OCI-LY7 (cell line): ENCODE measurements around the gene SERPIND1. TPM values are rescaled to one million over a fixed set of nuclear protein-coding genes. Genes with fewer than 3 reads are reported as not detected.

Source experiments
- BruUV-seq: library from RNA; stranded (reverse); fragments of 400-500 nt; replicated peaks from 2 replicates; lab custom pipeline; 2021; lab: Mats Ljungman, UMichigan
- CTCF ChIA-PET: fragments of 300-600 bp; sonication (Branson Sonifier 250); formaldehyde crosslinking; loops from one replicate; lab custom pipeline; 2022; ENCODE audit warnings: antibody characterized with exemption; ENCODE audit not compliant: unreplicated experiment; lab: Charles Lee
- POLR2A ChIA-PET: fragments of 300-600 bp; sonication (Branson Sonifier 250); formaldehyde crosslinking; loops from one replicate; lab custom pipeline; 2022; ENCODE audit warnings: antibody characterized with exemption; lab: Charles Lee
- DNase-seq: peaks from one replicate; pipeline ENCODE4 v3.0.0-alpha.2; 2015; ENCODE audit warnings: low spot score
- H2AFZ ChIP-seq: fragments of 200-600 bp; sonication (generic), shearing (Covaris generic); 2 replicates; pipeline ENCODE4 v1.6.1; 2014; ENCODE audit warnings: mild to moderate bottlenecking, antibody characterized with exemption, low read length, moderate library complexity
- H3K27ac ChIP-seq: fragments of 200-600 bp; sonication (generic); 2 replicates; pipeline ENCODE4 v1.5.1; 2014; ENCODE audit warnings: mixed run types, low read depth, mild to moderate bottlenecking, moderate library complexity, low read length, inconsistent platforms; ENCODE audit not compliant: poor library complexity, severe bottlenecking
- H3K36me3 ChIP-seq: fragments of 200-600 bp; sonication (generic); 2 replicates; pipeline ENCODE4 v1.6.1; 2014; ENCODE audit warnings: mild to moderate bottlenecking, antibody characterized with exemption, low read length, moderate library complexity, mixed read lengths; ENCODE audit not compliant: insufficient read depth
- H3K4me1 ChIP-seq: fragments of 200-600 bp; sonication (generic); 2 replicates; pipeline ENCODE4 v1.5.1; 2014; ENCODE audit warnings: mild to moderate bottlenecking, low read length; ENCODE audit not compliant: insufficient read depth, poor library complexity, severe bottlenecking
- H3K4me2 ChIP-seq: fragments of 200-600 bp; sonication (generic); 2 replicates; pipeline ENCODE4 v1.6.1; 2014; ENCODE audit warnings: mild to moderate bottlenecking, low read length
- H3K4me3 ChIP-seq: fragments of 200-600 bp; sonication (generic); 2 replicates; pipeline ENCODE4 v1.5.1; 2014; ENCODE audit warnings: mild to moderate bottlenecking, low read depth, low read length; ENCODE audit not compliant: poor library complexity, severe bottlenecking
- H3K79me2 ChIP-seq: fragments of 200-600 bp; sonication (generic); 2 replicates; pipeline ENCODE4 v1.6.1; 2016; ENCODE audit warnings: low read depth, mild to moderate bottlenecking, low read length, moderate library complexity, mixed read lengths; ENCODE audit not compliant: insufficient read depth
- H3K9me2 ChIP-seq: fragments of 200-600 bp; sonication (generic); 2 replicates; pipeline ENCODE4 v1.6.1; 2016; ENCODE audit warnings: mild to moderate bottlenecking, low read length, mixed read lengths; ENCODE audit not compliant: insufficient read depth
- H3K9me3 ChIP-seq: fragments of 200-600 bp; sonication (generic); 2 replicates; pipeline ENCODE4 v1.6.1; 2014; ENCODE audit warnings: mild to moderate bottlenecking, mixed run types, low read length, mixed read lengths
- H4K20me1 ChIP-seq: fragments of 200-600 bp; sonication (generic); 2 replicates; pipeline ENCODE4 v1.6.1; 2014; ENCODE audit warnings: mild to moderate bottlenecking, antibody characterized with exemption, low read length, moderate library complexity, mixed read lengths; ENCODE audit not compliant: insufficient read depth
- CTCF ChIP-seq: fragments of 200-600 bp; sonication (generic); conservative IDR thresholded peaks from 2 replicates; pipeline ENCODE4 v1.5.1; 2014; ENCODE audit warnings: mild to moderate bottlenecking, antibody characterized with exemption, low read length, moderate library complexity, mixed read lengths
- EZH2phosphoT487 ChIP-seq: fragments of 200-600 bp; sonication (generic); IDR thresholded peaks from 2 replicates; pipeline ENCODE4 v1.6.1; 2018; ENCODE audit warnings: low read depth, borderline replicate concordance, mild to moderate bottlenecking, mixed run types, antibody characterized with exemption, low read length, moderate library complexity, mixed read lengths
- intact Hi-C: fragments of 100-400 bp; cut with micrococcal nuclease; formaldehyde crosslinking; loops from one replicate; pipeline ENCODE4 v1.10.0; 2022; ENCODE audit not compliant: unreplicated experiment
- total RNA-seq, 2 experiments: library from RNA; depleted of rRNA in 1 of 2; stranded (reverse); fragments of >200 nt in 1 of 2; shearing (Covaris generic) in 1 of 2; gene quantifications; 2 replicates each; pipeline ENCODE4 v1.2.3, GENCODE V29; 2014 to 2022

The SERPIND1 gene
- total RNA-seq, 2 experiments from 2014 or later: not detected

GRCh38 chr22:20815477-20816050, 41.7 kb downstream of the SERPIND1 start:
- TF ChIP-seq CTCF (no peak), EZH2phosphoT487 (no peak)
- Histone ChIP-seq H3K36me3 (peaks cover 73% of the 10 kb centered on the region), H3K79me2 (no peaks in the 10 kb centered on the region), H3K4me3 (no peak overlapping the region), H3K4me2 (no peak overlapping the region), H3K4me1 (no peaks in the 10 kb centered on the region), H3K9me2 (no peaks in the 10 kb centered on the region), H3K27ac (no peak overlapping the region), H2AFZ (no peak overlapping the region), H3K9me3 (no peaks in the 10 kb centered on the region), H4K20me1 (no peaks in the 10 kb centered on the region)
- no TSS peak for BruUV-seq
- intact Hi-C loops: no loop called here
- no peak for DNase-seq
- CTCF ChIA-PET: no interaction called here
- POLR2A ChIA-PET: interaction anchor here (0.7 kb wide), 2 partner anchors 17 to 1397 kb away, joined by 3 to 4 read pairs; no protein-coding TSS in a partner anchor

- ChIA-PET POLR2A (no interaction called here), CTCF (no interaction called here)
- Histone ChIP-seq H3K27ac (no peak overlapping the region), H4K20me1 (no peaks in the 10 kb centered on the region), H3K9me3 (no peaks in the 10 kb centered on the region), H3K4me3 (no peak overlapping the region), H3K4me2 (no peak overlapping the region), H2AFZ (no peak overlapping the region), H3K79me2 (no peaks in the 10 kb centered on the region), H3K4me1 (no peaks in the 10 kb centered on the region), H3K9me2 (no peaks in the 10 kb centered on the region), H3K36me3 (peaks cover 68% of the 10 kb centered on the region)
- BruUV-seq: no TSS peak
- TF ChIP-seq CTCF: no peak
- TF ChIP-seq EZH2phosphoT487: no peak
- no peak for DNase-seq
- intact Hi-C loops: no loop called here
Measured at GRCh38 chr22:20816559-20816958, 42.6 kb downstream of the SERPIND1 start.

- H2AFZ ChIP-seq: no peak overlapping the region
- H3K79me2 ChIP-seq: no peaks in the 10 kb centered on the region
- no peaks in the 10 kb centered on the region for H4K20me1 ChIP-seq
- CTCF ChIA-PET: no interaction called here
- H3K4me2 ChIP-seq: no peak overlapping the region
- no peaks in the 10 kb centered on the region for H3K4me1 ChIP-seq
- TF ChIP-seq CTCF (no peak), EZH2phosphoT487 (no peak)
- H3K9me2 ChIP-seq: no peaks in the 10 kb centered on the region
- H3K4me3 ChIP-seq: no peak overlapping the region
- peaks cover 62% of the 10 kb centered on the region for H3K36me3 ChIP-seq
- POLR2A ChIA-PET: no interaction called here
- H3K27ac ChIP-seq: no peak overlapping the region
- H3K9me3 ChIP-seq: no peaks in the 10 kb centered on the region
- DNase-seq: no peak
- intact Hi-C loops: no loop called here
- BruUV-seq: no TSS peak
Measured at GRCh38 chr22:20818471-20818870, 44.6 kb downstream of the SERPIND1 start.
